GM12892 (cell line): ENCODE measurements around the gene KIFC3.

ENCODE experiments used
- POLR2A ChIP-seq: IDR thresholded peaks from 2 replicates; pipeline ENCODE4 v1.6.1; 2011; ENCODE audit warnings: low read depth, low read length, control low read depth
- TAF1 ChIP-seq: IDR thresholded peaks from 2 replicates; pipeline ENCODE4 v1.6.1; 2011; ENCODE audit warnings: low read depth, mild to moderate bottlenecking, control low read depth, low read length, borderline replicate concordance

GRCh38 chr16:57807968-57808528, 5.8 kb upstream of the KIFC3 start:
- TF ChIP-seq TAF1 (no peak), POLR2A (no peak)
